GM12865 (cell line): ENCODE measurements around the gene CYP1B1.

Source experiments
- DNase-seq: peaks from one replicate; pipeline ENCODE4 v3.0.0; 2010; ENCODE audit warnings: low read depth
- H3K4me3 ChIP-seq: 2 replicates; pipeline ENCODE4 v1.5.1; 2011; ENCODE audit warnings: mild to moderate bottlenecking, low read depth, low read length, control low read depth
- TF ChIP-seq, protein P1 (sequence below): IDR thresholded peaks from 2 replicates; pipeline ENCODE4 v1.5.1; 2011; ENCODE audit warnings: low read length, control low read depth, low read depth, inconsistent platforms; ENCODE audit not compliant: insufficient read depth; ENCODE audit errors: missing control alignments

The CYP1B1 gene

GRCh38 chr2:38079116-38080052 is 3.4 kb upstream of the CYP1B1 start:
- no peak for DNase-seq
- no peak overlapping the region for H3K4me3 ChIP-seq
- TF ChIP-seq, protein P1, sequence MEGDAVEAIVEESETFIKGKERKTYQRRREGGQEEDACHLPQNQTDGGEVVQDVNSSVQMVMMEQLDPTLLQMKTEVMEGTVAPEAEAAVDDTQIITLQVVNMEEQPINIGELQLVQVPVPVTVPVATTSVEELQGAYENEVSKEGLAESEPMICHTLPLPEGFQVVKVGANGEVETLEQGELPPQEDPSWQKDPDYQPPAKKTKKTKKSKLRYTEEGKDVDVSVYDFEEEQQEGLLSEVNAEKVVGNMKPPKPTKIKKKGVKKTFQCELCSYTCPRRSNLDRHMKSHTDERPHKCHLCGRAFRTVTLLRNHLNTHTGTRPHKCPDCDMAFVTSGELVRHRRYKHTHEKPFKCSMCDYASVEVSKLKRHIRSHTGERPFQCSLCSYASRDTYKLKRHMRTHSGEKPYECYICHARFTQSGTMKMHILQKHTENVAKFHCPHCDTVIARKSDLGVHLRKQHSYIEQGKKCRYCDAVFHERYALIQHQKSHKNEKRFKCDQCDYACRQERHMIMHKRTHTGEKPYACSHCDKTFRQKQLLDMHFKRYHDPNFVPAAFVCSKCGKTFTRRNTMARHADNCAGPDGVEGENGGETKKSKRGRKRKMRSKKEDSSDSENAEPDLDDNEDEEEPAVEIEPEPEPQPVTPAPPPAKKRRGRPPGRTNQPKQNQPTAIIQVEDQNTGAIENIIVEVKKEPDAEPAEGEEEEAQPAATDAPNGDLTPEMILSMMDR, result no peak

DNA sequence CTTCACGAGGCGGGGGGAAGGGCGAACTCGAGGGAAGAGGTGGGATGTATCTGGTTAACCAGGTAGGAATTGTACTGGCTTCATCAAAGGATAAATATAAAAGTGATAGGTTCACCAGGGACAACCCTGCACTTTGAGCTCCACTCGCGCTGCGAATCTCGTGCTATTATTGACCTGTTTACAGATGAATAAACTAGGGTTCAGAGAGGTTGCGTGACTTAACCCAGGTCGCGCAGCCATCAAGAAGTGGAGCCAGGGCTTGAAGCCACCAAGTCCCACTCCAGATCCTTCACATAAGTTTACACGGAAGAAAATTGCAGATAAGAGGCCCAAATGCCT is 1.4 kb upstream of the CYP1B1 start:
- H3K4me3 ChIP-seq, result peak overlapping the region; percentile 58
- TF ChIP-seq, protein P1, result no peak
- DNase-seq, result no peak

DNA sequence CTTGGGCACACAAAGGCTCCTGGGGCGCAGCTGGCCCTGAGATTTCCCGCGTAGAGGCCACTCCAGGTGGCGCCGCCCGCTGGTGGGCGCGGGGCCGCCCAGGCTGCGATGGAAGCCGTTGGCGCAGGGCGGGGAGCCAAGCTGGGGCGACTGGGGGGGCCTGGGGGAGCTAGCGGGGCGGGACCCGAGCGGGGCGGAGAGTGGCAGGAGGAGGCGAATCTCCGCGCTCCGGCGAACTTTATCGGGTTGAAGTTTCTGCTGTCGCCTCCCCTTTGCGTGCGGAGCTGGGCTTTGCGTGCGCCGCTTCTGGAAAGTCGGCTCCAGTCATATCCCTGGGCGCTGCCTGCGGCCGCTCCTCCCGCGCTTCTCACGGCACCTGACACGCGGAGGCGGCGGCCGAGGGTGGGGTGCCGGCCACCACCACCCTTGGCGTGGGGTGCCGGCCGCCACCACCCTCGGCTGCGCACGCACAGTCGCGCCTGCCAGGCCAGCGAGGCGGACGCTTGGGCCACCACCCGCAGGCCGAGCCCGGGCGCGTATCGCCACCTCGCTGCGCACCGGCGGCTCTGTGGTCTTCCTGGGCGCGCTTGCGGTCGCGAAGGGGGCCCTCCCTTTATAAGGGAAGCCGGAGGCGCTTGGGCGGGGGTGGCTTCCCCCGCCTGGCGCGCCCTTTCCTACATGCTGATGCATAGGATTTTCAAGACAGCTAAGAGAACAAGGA is 919 bp upstream of the CYP1B1 start:
- peak; percentile 90 for DNase-seq
- peak overlapping the region; percentile 58 for H3K4me3 ChIP-seq
- TF ChIP-seq, protein P1, result peak; percentile 32

GRCh38 chr2:38076152-38076709 is 280 bp upstream of the CYP1B1 start:
- TF ChIP-seq, protein P1, result peak; percentile 31
- DNase-seq, result peak; percentile 88
- H3K4me3 ChIP-seq, result peak overlapping the region; percentile 58

DNA sequence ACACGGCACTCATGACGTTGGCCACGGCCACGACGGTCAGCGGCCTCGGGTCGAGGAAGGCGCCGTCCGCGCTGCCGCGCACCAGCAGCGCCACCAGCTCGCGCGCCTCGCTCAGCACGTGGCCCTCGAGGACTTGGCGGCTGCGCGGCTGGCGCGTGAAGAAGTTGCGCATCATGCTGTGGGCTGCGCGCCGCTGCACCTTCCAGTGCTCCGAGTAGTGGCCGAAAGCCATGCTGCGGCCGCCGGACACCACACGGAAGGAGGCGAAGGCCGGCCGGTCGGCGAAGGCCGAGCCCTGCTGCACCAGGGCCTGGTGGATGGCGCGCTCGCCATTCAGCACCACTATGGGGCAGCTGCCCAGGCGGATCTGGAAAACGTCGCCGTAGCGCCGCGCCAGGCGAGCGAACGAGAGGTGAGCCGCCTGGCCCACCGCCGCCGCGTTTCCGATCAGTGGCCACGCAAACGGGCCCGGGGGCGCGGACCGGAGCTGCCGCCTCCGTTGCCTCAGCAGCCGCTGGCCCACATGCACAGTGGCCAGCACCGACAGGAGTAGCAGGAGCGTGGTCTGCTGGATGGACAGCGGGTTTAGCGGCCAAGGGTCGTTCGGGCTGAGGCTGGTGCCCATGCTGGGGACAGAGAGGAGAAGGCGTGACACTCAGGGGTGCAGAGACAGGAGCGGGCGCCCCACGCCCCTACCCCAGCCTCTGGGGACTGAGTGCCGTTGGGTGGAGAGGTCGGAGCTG is 1.0 kb downstream of the CYP1B1 start:
- TF ChIP-seq, protein P1, result no peak
- no peak for DNase-seq
- H3K4me3 ChIP-seq, result peak overlapping the region; percentile 58

- H3K4me3 ChIP-seq, result no peak overlapping the region
- TF ChIP-seq, protein P1, result no peak
- DNase-seq, result no peak
Measured at GRCh38 chr2:38074058-38074763, 1.7 kb downstream of the CYP1B1 start.
